NCI-H2227 (cell line): ENCODE results near the gene DFFA.
A peak's percentile ranks its signal among the peaks of the same experiment; 100 is the strongest.
"Not testable (repeated sequence)": the region's sequence is repeated elsewhere in the genome, so short reads cannot be mapped to it uniquely, and the experiment has no call there.

ENCODE experiments used
- DNase-seq: peaks from one replicate; lab custom pipeline; 2025; ENCODE audit not compliant: unreplicated experiment; lab: John Stamatoyannopoulos, UW

DFFA gene

GRCh38 chr1:10506046-10506676 is 33.8 kb upstream of the DFFA start:
- DNase-seq: not testable (repeated sequence)

DNA sequence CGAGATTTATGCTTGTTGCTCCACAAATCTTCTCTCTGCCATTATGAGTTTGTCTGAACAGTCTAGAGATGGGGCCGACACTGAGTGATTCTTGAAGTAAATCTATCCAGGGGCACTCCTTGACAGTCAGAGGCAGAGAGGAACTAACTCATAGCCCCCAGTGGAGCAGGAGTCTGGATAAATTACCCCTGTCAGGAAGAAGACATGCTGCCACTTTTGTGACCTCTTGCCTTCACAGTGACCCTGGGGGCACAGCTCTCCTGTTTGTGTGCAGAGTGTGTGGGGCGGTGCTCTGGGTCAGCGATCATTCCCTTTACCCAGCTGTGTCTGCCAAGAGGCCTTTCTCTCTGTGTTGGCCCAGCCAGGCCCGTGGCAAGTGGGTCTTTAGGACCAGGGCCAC is 31.9 kb upstream of the DFFA start:
- peak; percentile 17 for DNase-seq

GRCh38 chr1:10502206-10502605 is 29.9 kb upstream of the DFFA start:
- peak; percentile 14 for DNase-seq

DNA sequence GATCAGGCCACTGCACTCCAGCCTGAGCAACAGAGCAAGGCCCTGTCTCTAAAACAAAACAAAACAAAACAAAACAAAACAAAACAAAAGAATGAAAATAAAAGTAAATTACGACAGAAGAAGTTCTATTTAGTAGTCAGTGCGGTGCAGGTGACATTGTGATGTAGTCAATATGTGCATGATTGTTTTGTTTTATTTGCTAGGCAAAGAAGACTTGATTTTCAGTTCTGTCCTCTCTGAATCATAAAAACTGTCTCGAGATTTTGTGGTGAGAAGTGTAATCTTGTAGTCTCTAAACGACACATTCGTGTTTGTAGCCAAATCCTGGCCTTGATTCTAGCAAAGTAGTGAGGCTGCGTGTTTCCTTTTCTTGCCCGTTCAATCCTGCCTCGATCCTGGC is 25.9 kb upstream of the DFFA start:
- no peak for DNase-seq

GRCh38 chr1:10497109-10497508 is 24.8 kb upstream of the DFFA start:
- no peak for DNase-seq

DNA sequence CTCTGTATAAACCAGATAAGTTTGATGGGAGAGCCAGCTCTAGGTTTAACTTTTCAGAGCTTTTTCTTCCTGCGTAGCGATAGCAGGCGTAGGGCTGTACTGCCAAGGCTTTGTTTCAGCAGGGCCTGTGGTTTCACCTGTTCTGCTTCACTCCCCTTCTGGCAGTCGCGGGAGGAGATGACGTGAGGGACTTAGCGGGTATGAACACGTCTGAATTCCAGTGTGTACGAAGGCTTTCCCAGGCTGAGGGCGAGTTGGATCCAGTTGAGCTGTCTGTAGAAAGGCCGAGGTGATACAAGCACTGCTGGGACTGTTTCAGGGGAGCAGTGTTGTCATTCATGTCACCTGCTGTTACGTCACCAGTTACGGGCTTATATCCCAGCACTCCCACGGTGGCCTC is 23.6 kb upstream of the DFFA start:
- DNase-seq: peak; percentile 24

GRCh38 chr1:10495475-10495817 is 23.1 kb upstream of the DFFA start:
- DNase-seq: no peak

GRCh38 chr1:10494754-10495474 is 22.6 kb upstream of the DFFA start:
- DNase-seq: peak; percentile 81

GRCh38 chr1:10494418-10494753 is 22.1 kb upstream of the DFFA start:
- DNase-seq: no peak

DNA sequence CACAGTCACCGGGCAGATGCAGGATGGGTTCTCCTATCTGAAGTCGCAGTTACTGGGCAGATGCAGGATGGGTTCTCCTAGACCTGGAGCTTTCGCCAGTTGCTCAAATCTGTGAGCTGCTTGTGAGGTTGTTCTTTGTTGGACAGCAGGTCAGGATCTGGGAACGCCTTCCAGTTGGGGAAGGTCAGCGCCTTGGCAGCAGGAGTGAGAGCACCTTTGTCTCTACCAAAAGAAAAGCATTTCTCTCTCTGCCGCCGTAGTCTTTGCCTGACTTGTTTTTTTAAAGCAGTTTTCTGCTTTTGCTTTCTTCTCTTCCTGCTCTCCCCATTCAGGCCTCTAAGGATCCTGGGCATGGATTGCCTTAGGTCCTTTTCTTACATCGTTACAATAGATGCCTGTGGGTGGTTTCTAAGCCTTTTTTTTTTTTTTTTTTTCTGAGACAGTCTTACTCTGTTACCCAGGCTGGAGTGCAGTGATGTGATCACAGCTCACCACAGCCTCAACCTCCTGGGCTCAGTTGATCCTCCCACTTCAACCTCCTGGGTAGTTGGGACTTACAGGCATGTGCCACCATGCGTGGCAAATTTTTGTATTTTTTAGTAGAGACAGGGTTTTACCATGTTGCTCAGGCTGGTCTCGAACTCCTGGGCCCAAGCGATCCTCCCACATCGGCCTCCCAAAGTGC is 18.1 kb upstream of the DFFA start:
- DNase-seq: peak; percentile 35

GRCh38 chr1:10489291-10490055 is 17.1 kb upstream of the DFFA start:
- peak; percentile 58 for DNase-seq

- no peak for DNase-seq
Observed at GRCh38 chr1:10484521-10484920, 12.2 kb upstream of the DFFA start.

- no peak for DNase-seq
Observed at GRCh38 chr1:10480614-10481013, 8.3 kb upstream of the DFFA start.

DNA sequence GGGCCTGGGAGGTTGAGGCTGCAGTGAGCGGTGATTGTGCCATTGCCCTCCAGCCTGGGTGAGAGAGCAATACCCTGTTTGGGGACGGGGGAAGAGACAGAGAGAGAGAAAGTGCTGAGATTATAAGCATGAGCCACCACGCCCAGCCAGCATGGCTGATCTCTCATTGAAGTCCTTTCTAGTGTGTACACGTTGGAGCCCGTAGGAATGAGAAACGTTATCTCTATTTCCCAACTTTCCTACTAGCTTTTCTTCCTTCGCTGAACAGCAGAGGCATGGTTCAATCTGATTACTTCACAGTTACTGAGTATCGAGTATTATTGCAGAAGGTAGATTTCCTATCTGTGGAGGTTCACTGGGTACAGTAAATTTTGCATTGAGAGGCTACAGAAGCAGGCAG is 7.0 kb upstream of the DFFA start:
- DNase-seq: no peak

DNA sequence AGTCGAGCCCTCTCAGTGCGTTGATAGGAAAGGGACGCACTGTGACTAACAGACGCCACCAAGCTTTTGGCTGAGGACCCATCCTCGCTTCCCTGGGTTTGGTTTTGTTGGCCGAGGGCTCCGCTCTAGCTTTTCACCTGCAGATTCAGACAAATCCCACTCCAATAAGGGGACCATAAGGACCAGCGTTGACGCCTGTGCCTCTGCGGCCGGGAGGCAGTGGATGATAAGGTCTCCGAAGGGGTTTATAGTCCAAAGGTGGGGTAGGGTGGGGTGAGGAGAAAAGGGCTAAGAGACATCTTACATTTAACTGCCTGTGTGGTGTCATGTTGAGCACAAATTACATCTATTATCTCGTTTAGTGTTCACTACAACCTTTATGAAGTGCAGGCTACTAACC is 3.2 kb upstream of the DFFA start:
- DNase-seq: no peak

GRCh38 chr1:10474613-10475507 is 2.5 kb upstream of the DFFA start, which contains the start of gene PEX14:
TSS of gene PEX14 (plus strand) at chr1:10474950. CDS start at chr1:10474967, 17 bp downstream.
- peak; percentile 94 for DNase-seq

- not testable (repeated sequence) for DNase-seq
Observed at GRCh38 chr1:10474309-10474612, 1.9 kb upstream of the DFFA start.

GRCh38 chr1:10473145-10473765 is 926 bp upstream of the DFFA start:
- DNase-seq: no peak

- DNase-seq: peak; percentile 56
Observed at GRCh38 chr1:10471411-10472219, 714 bp downstream of the DFFA start.

DNA sequence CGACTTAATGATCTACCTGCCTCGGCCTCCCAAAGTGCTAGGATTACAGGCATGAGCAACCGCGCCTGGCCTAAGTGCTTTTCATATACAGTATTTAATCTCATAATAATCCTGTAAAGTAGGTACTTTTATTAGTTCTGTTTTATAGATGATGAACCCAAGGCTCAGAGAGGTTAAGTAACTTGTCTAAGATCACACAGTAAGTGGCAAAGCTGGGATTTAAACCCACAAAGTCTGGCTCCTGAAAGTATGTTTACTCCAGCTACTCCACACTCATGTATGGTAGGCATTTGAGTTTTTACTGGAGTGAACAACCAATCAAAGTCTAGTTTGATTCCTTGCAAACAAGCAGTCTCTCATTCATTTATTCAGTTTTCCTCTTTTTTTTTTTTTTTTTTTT is 2.3 kb downstream of the DFFA start:
- no peak for DNase-seq
